H9 (cell line): Measurements from ENCODE around the gene LCE3A. TPM values are rescaled to one million over a fixed set of nuclear protein-coding genes. Genes with fewer than 3 reads are reported as not detected.

Experiments used
- DNase-seq: peaks from one replicate; pipeline ENCODE4 v3.0.0-alpha.2; 2017
- H2AFZ ChIP-seq: one replicate; pipeline ENCODE4 v1.6.1; 2013; ENCODE audit warnings: mild to moderate bottlenecking, low read length, control low read depth, moderate library complexity
- H2AK5ac ChIP-seq: 2 replicates; pipeline ENCODE4 v1.6.1; 2013; ENCODE audit warnings: low read length, control low read depth, mixed read lengths; ENCODE audit not compliant: insufficient read length
- H2BK120ac ChIP-seq: one replicate; pipeline ENCODE4 v1.6.1; 2013; ENCODE audit warnings: low read depth, mild to moderate bottlenecking, low read length, control low read depth, inconsistent platforms; ENCODE audit not compliant: poor library complexity, severe bottlenecking
- H2BK12ac ChIP-seq: 2 replicates; pipeline ENCODE4 v1.6.1; 2013; ENCODE audit warnings: low read length, control low read depth, mixed read lengths, low read depth; ENCODE audit not compliant: insufficient read length
- H2BK15ac ChIP-seq: 2 replicates; pipeline ENCODE4 v1.6.1; 2013; ENCODE audit warnings: low read depth, low read length, control low read depth
- H2BK20ac ChIP-seq: one replicate; pipeline ENCODE4 v1.6.1; 2013; ENCODE audit warnings: low read depth, mild to moderate bottlenecking, low read length, control low read depth, inconsistent platforms; ENCODE audit not compliant: poor library complexity, severe bottlenecking
- H2BK5ac ChIP-seq: 2 replicates; pipeline ENCODE4 v1.6.1; 2013; ENCODE audit warnings: low read length, control low read depth, mixed read lengths; ENCODE audit not compliant: insufficient read length
- H3K14ac ChIP-seq: 2 replicates; pipeline ENCODE4 v1.6.1; 2013; ENCODE audit warnings: low read length, control low read depth; ENCODE audit not compliant: insufficient read depth
- H3K18ac ChIP-seq: 2 replicates; pipeline ENCODE4 v1.6.1; 2013; ENCODE audit warnings: low read depth, mild to moderate bottlenecking, mixed read lengths, low read length, control low read depth; ENCODE audit not compliant: insufficient read length
- H3K23ac ChIP-seq: 2 replicates; pipeline ENCODE4 v1.6.1; 2013; ENCODE audit warnings: low read length, control low read depth, mixed read lengths, low read depth; ENCODE audit not compliant: insufficient read length
- H3K23me2 ChIP-seq: 2 replicates; pipeline ENCODE4 v1.6.1; 2013; ENCODE audit warnings: low read depth, mild to moderate bottlenecking, mixed read lengths, low read length, control low read depth; ENCODE audit not compliant: insufficient read length, poor library complexity, severe bottlenecking
- H3K27ac ChIP-seq: 2 replicates; pipeline ENCODE4 v1.5.1; 2013; ENCODE audit warnings: low read length, control low read depth, mixed read lengths, low read depth; ENCODE audit not compliant: insufficient read length
- H3K27me3 ChIP-seq: 2 replicates; pipeline ENCODE4 v1.6.1; 2013; ENCODE audit warnings: low read length, control low read depth, inconsistent platforms; ENCODE audit not compliant: insufficient read depth
- H3K4ac ChIP-seq: 2 replicates; pipeline ENCODE4 v1.6.1; 2013; ENCODE audit warnings: low read depth, mild to moderate bottlenecking, control low read depth, inconsistent platforms, low read length, moderate library complexity
- H3K4me1 ChIP-seq: 2 replicates; pipeline ENCODE4 v1.6.1; 2013; ENCODE audit warnings: low read length, control low read depth, inconsistent platforms; ENCODE audit not compliant: insufficient read depth
- H3K4me2 ChIP-seq: 2 replicates; pipeline ENCODE4 v1.6.1; 2013; ENCODE audit warnings: low read length, control low read depth, mixed read lengths; ENCODE audit not compliant: insufficient read length, insufficient read depth
- H3K56ac ChIP-seq: 2 replicates; pipeline ENCODE4 v1.6.1; 2013; ENCODE audit warnings: low read depth, mild to moderate bottlenecking, mixed read lengths, low read length, control low read depth; ENCODE audit not compliant: insufficient read length
- H3K79me1 ChIP-seq: 2 replicates; pipeline ENCODE4 v1.6.1; 2013; ENCODE audit warnings: low read depth, mild to moderate bottlenecking, moderate library complexity, low read length, control low read depth, inconsistent platforms; ENCODE audit not compliant: insufficient read depth, poor library complexity, severe bottlenecking
- H3K79me2 ChIP-seq: 2 replicates; pipeline ENCODE4 v1.6.1; 2013; ENCODE audit warnings: low read length, control low read depth, inconsistent platforms; ENCODE audit not compliant: insufficient read depth
- H3K9ac ChIP-seq: 2 replicates; pipeline ENCODE4 v1.6.1; 2013; ENCODE audit warnings: low read length, control low read depth, mixed read lengths; ENCODE audit not compliant: insufficient read length; ENCODE audit errors: extremely low read depth
- H3K9me3 ChIP-seq: one replicate; pipeline ENCODE4 v1.6.1; 2013; ENCODE audit warnings: low read depth, low read length, inconsistent platforms; ENCODE audit not compliant: control insufficient read depth
- H3T11ph ChIP-seq: one replicate; pipeline ENCODE4 v1.6.1; 2013; ENCODE audit warnings: mild to moderate bottlenecking, low read length, control low read depth, inconsistent platforms
- H4K20me1 ChIP-seq: one replicate; pipeline ENCODE4 v1.6.1; 2013; ENCODE audit not compliant: control insufficient read depth, insufficient read length, insufficient read depth
- H4K5ac ChIP-seq: 2 replicates; pipeline ENCODE4 v1.6.1; 2013; ENCODE audit warnings: low read depth, mild to moderate bottlenecking, mixed read lengths, low read length, control low read depth; ENCODE audit not compliant: insufficient read length
- H4K8ac ChIP-seq: replicated peaks from 2 replicates; pipeline ENCODE4 v1.6.1; 2013; ENCODE audit warnings: low read length, control low read depth, mixed read lengths, low read depth; ENCODE audit not compliant: insufficient read length
- H4K91ac ChIP-seq: 2 replicates; pipeline ENCODE4 v1.6.1; 2013; ENCODE audit warnings: low read depth, mild to moderate bottlenecking, moderate library complexity, mixed read lengths, low read length, control low read depth; ENCODE audit not compliant: insufficient read length
- H3K27ac Mint-ChIP-seq, 3 experiments: 2 replicates in 2 of 3; 3 replicates in 1 of 3; pipeline ENCODE4 v1.8.0; 2020 to 2021; ENCODE audit warnings: mixed read lengths in 3 of 3, mild to moderate bottlenecking in 1 of 3, moderate library complexity in 1 of 3
- H3K27me3 Mint-ChIP-seq: 2 replicates; pipeline ENCODE4 v1.8.0; 2021; ENCODE audit warnings: low read depth, mild to moderate bottlenecking, moderate library complexity, mixed read lengths
- H3K36me3 Mint-ChIP-seq, 3 experiments: 2 replicates in 2 of 3; 3 replicates in 1 of 3; pipeline ENCODE4 v1.8.0; 2020 to 2021; ENCODE audit warnings: low read depth in 3 of 3, mixed read lengths in 3 of 3; ENCODE audit not compliant: insufficient read depth in 1 of 3
- H3K4me1 Mint-ChIP-seq, 2 experiments: 2 replicates each; pipeline ENCODE4 v1.8.0; 2020; ENCODE audit warnings: mixed read lengths in 2 of 2
- H3K4me3 Mint-ChIP-seq, 2 experiments: 2 replicates in 1 of 2; 3 replicates in 1 of 2; pipeline ENCODE4 v1.8.0; 2020 to 2021; ENCODE audit warnings: mild to moderate bottlenecking in 2 of 2, mixed read lengths in 2 of 2, moderate library complexity in 1 of 2
- H3K9me3 Mint-ChIP-seq, 2 experiments: 2 replicates in 1 of 2; 3 replicates in 1 of 2; pipeline ENCODE4 v1.8.0; 2020; ENCODE audit warnings: mild to moderate bottlenecking in 2 of 2, mixed read lengths in 2 of 2, moderate library complexity in 1 of 2
- WGBS: extraction: QIAGEN DNeasy Blood & Tissue Kit; methylation state at CpG from one replicate; pipeline ENCODE4 v1.1.7; 2013; ENCODE audit warnings: missing lambda C conversion rate, low lambda C conversion rate, mixed read lengths; ENCODE audit not compliant: insufficient read length; ENCODE audit errors: extremely low coverage; 5-methylcytosine and 5-hydroxymethylcytosine counted together
- total RNA-seq: library from RNA; stranded (reverse); gene quantifications from 2 replicates; pipeline ENCODE4 v1.2.1, GENCODE V29; 2021
- TF ChIP-seq, protein P1 (sequence below): fragments of 200-600 bp; sonication (generic); conservative IDR thresholded peaks from 3 replicates; pipeline ENCODE4 v1.8.0; 2021; ENCODE audit warnings: antibody characterized with exemption, mild to moderate bottlenecking

Gene LCE3A
- total RNA-seq, 1 experiment from 2014 or later, result not detected

DNA sequence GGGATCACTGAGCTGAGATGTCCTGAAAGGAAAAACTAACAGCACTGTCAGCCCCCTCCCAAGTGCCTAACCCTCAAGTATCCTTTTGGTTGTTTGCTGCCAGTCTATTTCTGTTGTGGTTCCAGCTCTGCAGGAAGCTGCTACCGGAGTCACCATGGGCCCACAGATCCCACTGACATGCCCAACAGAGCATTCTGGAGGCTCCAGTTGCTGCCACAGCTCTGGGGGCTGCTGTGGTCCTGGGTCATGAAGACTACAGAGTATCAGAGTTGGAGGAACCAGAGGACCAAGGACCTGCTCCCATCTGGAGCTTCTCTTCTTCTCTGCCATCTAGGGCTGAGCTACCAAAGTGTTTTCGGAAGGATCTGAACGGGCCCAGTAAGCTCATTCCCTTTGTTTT, 910 bp downstream of the LCE3A start:
- H3K9me3 ChIP-seq, result peaks cover 94% of the 10 kb centered on the region
- no peak for DNase-seq

More for the DNA sequence above, 910 bp downstream of the LCE3A start:
- Histone ChIP-seq H3K79me1 (no peaks in the 10 kb centered on the region), H2BK12ac (no peak overlapping the region), H3K23ac (no peak overlapping the region), H3K23me2 (no peaks in the 10 kb centered on the region), H2BK120ac (no peak overlapping the region), H4K20me1 (no peaks in the 10 kb centered on the region), H4K8ac (no peak overlapping the region), H2AFZ (no peak overlapping the region), H2BK20ac (no peak overlapping the region), H3T11ph (no peak overlapping the region), H2BK15ac (no peak overlapping the region), H3K14ac (no peak overlapping the region), H4K91ac (no peak overlapping the region), H3K4ac (no peak overlapping the region), H4K5ac (no peak overlapping the region), H3K27me3 (no peaks in the 10 kb centered on the region), H3K4me1 (no peaks in the 10 kb centered on the region), H3K18ac (no peak overlapping the region), H3K4me2 (no peak overlapping the region), H2AK5ac (no peak overlapping the region), H2BK5ac (no peak overlapping the region), H3K27ac (no peak overlapping the region), H3K79me2 (no peaks in the 10 kb centered on the region), H3K56ac (no peak overlapping the region), H3K9ac (no peak overlapping the region)
- Mint-ChIP-seq H3K9me3 (peaks cover 89 to 91% of the 10 kb centered on the region in 2 experiments), H3K4me3 (no peak overlapping the region), H3K36me3 (peaks cover 10 to 46% (median 17%) of the 10 kb centered on the region in 3 experiments; a peak in 5 of 7 replicates), H3K27ac (no peak overlapping the region), H3K27me3 (no peaks in the 10 kb centered on the region; the same call in 1 of the 2 replicates), H3K4me1 (no peaks in the 10 kb centered on the region)
- TF ChIP-seq, protein P1, sequence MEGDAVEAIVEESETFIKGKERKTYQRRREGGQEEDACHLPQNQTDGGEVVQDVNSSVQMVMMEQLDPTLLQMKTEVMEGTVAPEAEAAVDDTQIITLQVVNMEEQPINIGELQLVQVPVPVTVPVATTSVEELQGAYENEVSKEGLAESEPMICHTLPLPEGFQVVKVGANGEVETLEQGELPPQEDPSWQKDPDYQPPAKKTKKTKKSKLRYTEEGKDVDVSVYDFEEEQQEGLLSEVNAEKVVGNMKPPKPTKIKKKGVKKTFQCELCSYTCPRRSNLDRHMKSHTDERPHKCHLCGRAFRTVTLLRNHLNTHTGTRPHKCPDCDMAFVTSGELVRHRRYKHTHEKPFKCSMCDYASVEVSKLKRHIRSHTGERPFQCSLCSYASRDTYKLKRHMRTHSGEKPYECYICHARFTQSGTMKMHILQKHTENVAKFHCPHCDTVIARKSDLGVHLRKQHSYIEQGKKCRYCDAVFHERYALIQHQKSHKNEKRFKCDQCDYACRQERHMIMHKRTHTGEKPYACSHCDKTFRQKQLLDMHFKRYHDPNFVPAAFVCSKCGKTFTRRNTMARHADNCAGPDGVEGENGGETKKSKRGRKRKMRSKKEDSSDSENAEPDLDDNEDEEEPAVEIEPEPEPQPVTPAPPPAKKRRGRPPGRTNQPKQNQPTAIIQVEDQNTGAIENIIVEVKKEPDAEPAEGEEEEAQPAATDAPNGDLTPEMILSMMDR, result no peak
- WGBS, result no CpG with 5 or more reads among the region's 3 CpGs
